HG03175 (cell line): ENCODE data around the gene DOLPP1.
"Not testable (repeated sequence)": the region's sequence is repeated elsewhere in the genome, so short reads cannot be mapped to it uniquely, and the experiment has no call there.

ENCODE experiments used
- ATAC-seq: cut with Tn5 transposase; IDR thresholded peaks from one replicate; pipeline ENCODE4 v1.9.1; 2021; ENCODE audit warnings: mild to moderate bottlenecking, moderate library complexity; ENCODE audit not compliant: unreplicated experiment

DOLPP1 gene

GRCh38 chr9:129080601-129081387 is at the start of gene DOLPP1:
Gene DOLPP1 (plus strand): TSS chr9:129081111. CDS start chr9:129081132, 21 bp downstream.
- ATAC-seq = peak; percentile 95

- ATAC-seq = no peak
These were observed 49.4 kb upstream of the DOLPP1 start for GRCh38 chr9:129031514-129031913.

- ATAC-seq = no peak
These were observed 48.3 kb upstream of the DOLPP1 start for GRCh38 chr9:129032541-129033159.

- ATAC-seq = no peak
These were observed 47.7 kb upstream of the DOLPP1 start for GRCh38 chr9:129033216-129033615.

- ATAC-seq = not testable (repeated sequence)
These were observed 45.1 kb upstream of the DOLPP1 start for GRCh38 chr9:129035838-129036237.

GRCh38 chr9:129036241-129036922 is 44.5 kb upstream of the DOLPP1 start, which contains the start of gene MIGA2:
Gene MIGA2 (plus strand): TSS chr9:129036626. CDS start chr9:129040595, 3,969 bp downstream.
- peak; percentile 98 for ATAC-seq

GRCh38 chr9:129036923-129037766 is 43.8 kb upstream of the DOLPP1 start:
- no peak for ATAC-seq

GRCh38 chr9:129037767-129038098 is 43.2 kb upstream of the DOLPP1 start:
- no peak for ATAC-seq

GRCh38 chr9:129038109-129038852 is 42.6 kb upstream of the DOLPP1 start:
- no peak for ATAC-seq

- no peak for ATAC-seq
These were observed 40.7 kb upstream of the DOLPP1 start for GRCh38 chr9:129040113-129040643.

GRCh38 chr9:129042016-129042415 is 38.9 kb upstream of the DOLPP1 start:
- ATAC-seq = no peak

- no peak for ATAC-seq
These were observed 28.3 kb upstream of the DOLPP1 start for GRCh38 chr9:129052592-129052991.

- no peak for ATAC-seq
These were observed 27.9 kb upstream of the DOLPP1 start for GRCh38 chr9:129053020-129053419.

- no peak for ATAC-seq
These were observed 26.6 kb upstream of the DOLPP1 start for GRCh38 chr9:129054163-129054851.

GRCh38 chr9:129058965-129059795 is 21.7 kb upstream of the DOLPP1 start:
- no peak for ATAC-seq

GRCh38 chr9:129059796-129060785 is 20.8 kb upstream of the DOLPP1 start:
- ATAC-seq = no peak

GRCh38 chr9:129060991-129061390 is 19.9 kb upstream of the DOLPP1 start:
- no peak for ATAC-seq
